GM21825 (cell line): ENCODE measurements around the gene PEX14.
"Not testable (repeated sequence)": the region's sequence is repeated elsewhere in the genome, so short reads cannot be mapped to it uniquely, and the experiment has no call there.

Experiments used
- ATAC-seq: cut with Tn5 transposase; IDR thresholded peaks from one replicate; pipeline ENCODE4 v1.9.1; 2021; ENCODE audit warnings: mild to moderate bottlenecking, moderate library complexity; ENCODE audit not compliant: unreplicated experiment

PEX14 gene

DNA sequence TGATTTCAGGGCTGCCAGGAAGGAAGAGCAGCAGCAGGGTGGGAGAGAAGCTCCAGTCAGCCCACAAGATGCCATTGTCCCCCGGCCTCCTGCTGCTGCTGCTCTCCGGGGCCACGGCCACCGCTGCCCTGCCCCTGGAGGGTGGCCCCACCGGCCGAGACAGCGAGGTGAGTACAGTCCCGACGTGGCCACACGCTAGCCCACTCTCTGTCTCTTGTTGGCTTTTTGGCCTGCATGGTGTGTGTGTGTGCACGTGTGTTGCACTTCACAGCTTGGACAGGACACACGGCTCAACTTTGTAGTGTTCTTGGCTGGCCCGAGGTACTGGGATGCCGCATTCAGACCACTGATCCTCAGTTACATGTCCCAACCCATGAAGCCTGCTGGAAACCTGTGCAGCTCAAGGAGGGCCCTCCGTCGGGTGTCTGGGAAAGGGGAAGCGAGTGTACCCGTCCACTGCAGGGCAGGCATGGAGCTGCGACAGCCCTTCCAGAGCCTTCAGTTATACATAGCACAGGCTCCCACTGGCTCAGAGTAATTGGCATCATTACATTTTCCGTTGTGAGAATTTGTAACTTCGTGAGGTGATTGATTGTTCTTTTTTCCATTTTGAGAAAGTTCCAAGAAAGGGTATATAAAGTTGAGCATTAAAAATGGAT lies 24.5 kb upstream of the PEX14 start:
- no peak for ATAC-seq

GRCh38 chr1:10450836-10451235 lies 23.9 kb upstream of the PEX14 start:
- no peak for ATAC-seq

- ATAC-seq, result no peak
These were observed 23.5 kb upstream of the PEX14 start for GRCh38 chr1:10451287-10451686.

- ATAC-seq, result no peak
These were observed 18.7 kb upstream of the PEX14 start for GRCh38 chr1:10456048-10456447.

DNA sequence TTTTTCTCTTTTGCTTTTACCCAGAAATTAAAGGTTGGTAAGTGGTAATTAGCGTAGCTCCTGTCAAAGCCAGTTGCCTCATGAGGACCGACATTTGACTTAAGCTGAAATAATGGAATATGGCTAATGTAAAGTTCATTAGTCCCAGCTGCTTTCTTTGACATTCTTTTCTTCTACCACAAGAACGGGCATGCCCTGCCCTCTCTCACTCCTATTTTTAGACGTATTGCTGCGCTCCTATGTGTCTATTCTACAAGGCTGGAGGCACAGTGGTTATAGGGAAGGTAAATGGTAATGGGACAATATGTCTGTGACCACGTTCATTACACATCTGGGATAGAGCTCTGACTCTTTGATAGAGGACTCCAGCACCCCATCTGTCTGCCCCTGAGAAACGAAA lies 18.1 kb upstream of the PEX14 start:
- ATAC-seq, result no peak

GRCh38 chr1:10457462-10457861 lies 17.3 kb upstream of the PEX14 start:
- ATAC-seq, result not testable (repeated sequence)

- no peak for ATAC-seq
These were observed 16.9 kb upstream of the PEX14 start for GRCh38 chr1:10457875-10458274.

DNA sequence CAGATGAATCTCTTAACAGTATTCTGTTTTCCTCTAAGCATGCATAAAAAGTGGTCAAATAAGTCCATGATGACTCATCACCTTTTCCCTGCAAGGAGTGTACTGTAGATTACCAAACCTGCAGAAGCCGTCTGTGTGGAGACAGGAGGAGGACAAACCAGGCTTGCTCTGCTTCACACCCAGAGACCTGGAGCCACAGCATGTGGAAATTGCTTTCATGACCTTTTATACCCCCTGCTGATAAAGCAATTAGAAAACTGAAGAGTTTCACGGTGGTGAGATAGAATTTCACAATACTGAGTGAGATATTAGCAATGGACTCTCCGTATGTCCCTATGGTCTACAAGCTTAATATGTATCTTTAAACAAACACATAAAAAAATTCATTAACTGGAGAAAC lies 15.6 kb upstream of the PEX14 start:
- ATAC-seq, result no peak

DNA sequence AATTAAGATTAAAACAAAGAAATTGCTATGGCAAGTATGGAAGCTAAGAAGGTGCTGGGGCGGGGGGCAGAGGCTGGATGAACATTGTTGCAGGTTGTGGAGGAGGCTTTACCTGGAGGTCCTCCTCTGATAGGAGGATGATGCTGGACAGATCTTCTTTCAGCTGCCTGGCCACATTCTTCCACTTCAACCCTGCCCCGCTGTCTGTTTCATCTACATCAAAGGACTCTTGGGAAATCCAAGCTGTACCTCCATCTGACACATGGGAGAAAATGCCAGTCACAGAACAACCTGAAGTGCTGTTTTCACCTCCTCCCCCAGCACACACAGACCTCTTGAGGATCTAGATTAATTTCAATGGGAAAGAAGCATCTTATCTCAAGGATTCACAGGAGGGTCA lies 7.7 kb upstream of the PEX14 start:
- no peak for ATAC-seq

- ATAC-seq, result no peak
These were observed 4.7 kb upstream of the PEX14 start for GRCh38 chr1:10470043-10470442.

GRCh38 chr1:10471411-10472219 lies 3.1 kb upstream of the PEX14 start:
- peak; percentile 1 for ATAC-seq

- peak; percentile 83 for ATAC-seq
These were observed 2.3 kb upstream of the PEX14 start, which contains the start of gene DFFA for GRCh38 chr1:10472220-10473144. Gene DFFA (minus strand): TSS chr1:10472529. CDS start chr1:10472458, 71 bp downstream.

DNA sequence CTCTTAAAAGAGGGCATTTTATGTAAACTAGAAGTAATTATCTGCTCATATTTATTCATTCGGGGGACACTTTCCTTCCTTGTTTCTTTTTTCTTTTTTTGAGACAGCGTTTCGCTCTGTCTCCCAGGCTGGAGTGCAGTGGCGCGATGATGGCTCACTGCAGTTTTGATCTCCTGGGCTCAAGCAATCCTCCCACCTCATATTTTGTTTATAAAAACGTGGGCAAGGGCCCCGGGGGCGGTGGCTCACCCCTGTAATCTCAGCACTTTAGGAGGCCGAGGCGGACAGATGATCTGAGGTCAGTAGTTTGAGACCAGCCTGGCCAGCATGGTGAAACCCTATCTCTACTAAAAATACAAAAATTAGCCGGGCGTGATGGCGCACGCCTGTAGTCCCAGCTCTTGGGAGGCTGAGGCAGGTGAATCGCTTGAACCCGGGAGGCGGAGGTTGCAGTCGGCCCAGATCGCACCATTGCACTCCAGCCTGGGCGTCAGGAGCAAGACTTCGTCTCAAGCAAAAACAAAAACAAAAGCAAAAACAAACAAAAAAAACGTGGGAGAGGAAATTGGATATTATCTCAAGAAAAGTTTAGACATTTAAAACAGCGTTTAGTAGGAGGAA lies 1.5 kb upstream of the PEX14 start:
- no peak for ATAC-seq

GRCh38 chr1:10474309-10474612 lies 489 bp upstream of the PEX14 start:
- ATAC-seq, result not testable (repeated sequence)

GRCh38 chr1:10475510-10475909 lies 760 bp downstream of the PEX14 start:
- ATAC-seq, result no peak

GRCh38 chr1:10479296-10479695 lies 4.5 kb downstream of the PEX14 start:
- no peak for ATAC-seq

DNA sequence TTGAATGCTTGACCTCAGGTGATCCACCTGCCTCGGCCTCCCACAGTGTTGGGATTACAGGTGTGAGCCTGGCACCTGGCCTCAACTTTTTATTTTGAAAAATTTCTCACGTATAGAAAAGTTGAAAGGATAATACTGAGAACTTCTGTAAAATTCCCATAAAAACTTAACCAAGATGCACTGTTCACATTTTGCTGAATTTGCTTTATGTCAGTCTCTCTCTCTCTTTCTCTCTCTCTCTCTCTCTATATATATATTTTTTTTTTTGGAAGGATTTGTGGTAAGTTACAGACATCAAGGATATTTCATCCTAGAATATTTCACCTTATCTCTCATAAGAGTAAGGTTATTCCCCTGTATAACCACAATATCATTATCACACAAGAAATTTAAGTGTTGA lies 5.9 kb downstream of the PEX14 start:
- ATAC-seq, result no peak

DNA sequence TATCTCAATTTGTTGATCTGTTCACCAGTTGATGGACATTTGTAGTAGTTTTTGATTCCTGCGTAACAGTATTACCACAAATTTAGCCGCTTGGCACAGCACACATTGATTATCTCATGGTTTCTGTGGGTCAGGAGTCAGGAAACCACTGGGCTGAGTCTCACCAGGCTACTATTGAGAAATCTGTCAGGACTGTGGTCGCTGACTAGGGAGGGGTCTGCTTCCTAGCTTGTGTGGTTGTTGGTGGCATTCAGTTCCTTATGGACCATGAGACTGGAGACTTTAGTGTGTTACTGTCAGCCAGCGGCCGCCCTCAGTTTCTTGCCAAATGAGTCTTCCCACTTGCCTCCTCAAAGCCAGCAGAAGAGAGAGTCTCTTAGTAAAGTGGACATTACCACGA lies 9.8 kb downstream of the PEX14 start:
- ATAC-seq, result no peak

GRCh38 chr1:10489291-10490055 lies 14.7 kb downstream of the PEX14 start:
- no peak for ATAC-seq

DNA sequence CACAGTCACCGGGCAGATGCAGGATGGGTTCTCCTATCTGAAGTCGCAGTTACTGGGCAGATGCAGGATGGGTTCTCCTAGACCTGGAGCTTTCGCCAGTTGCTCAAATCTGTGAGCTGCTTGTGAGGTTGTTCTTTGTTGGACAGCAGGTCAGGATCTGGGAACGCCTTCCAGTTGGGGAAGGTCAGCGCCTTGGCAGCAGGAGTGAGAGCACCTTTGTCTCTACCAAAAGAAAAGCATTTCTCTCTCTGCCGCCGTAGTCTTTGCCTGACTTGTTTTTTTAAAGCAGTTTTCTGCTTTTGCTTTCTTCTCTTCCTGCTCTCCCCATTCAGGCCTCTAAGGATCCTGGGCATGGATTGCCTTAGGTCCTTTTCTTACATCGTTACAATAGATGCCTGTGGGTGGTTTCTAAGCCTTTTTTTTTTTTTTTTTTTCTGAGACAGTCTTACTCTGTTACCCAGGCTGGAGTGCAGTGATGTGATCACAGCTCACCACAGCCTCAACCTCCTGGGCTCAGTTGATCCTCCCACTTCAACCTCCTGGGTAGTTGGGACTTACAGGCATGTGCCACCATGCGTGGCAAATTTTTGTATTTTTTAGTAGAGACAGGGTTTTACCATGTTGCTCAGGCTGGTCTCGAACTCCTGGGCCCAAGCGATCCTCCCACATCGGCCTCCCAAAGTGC lies 15.7 kb downstream of the PEX14 start:
- ATAC-seq, result no peak
